IPS-20b (cell line): Measurements from ENCODE around the gene NPAT.

Experiments used
- H3K27ac ChIP-seq: one replicate; pipeline ENCODE4 v1.5.1; 2013; ENCODE audit warnings: low read length
- H3K27me3 ChIP-seq: 2 replicates; pipeline ENCODE4 v1.6.1; 2013; ENCODE audit warnings: mild to moderate bottlenecking, low read length, inconsistent platforms; ENCODE audit not compliant: insufficient read depth
- H3K36me3 ChIP-seq: 2 replicates; pipeline ENCODE4 v1.6.1; 2013; ENCODE audit warnings: low read depth, mild to moderate bottlenecking, inconsistent platforms, low read length, moderate library complexity; ENCODE audit not compliant: insufficient read depth
- H3K4me1 ChIP-seq: 2 replicates; pipeline ENCODE4 v1.6.1; 2013; ENCODE audit warnings: mild to moderate bottlenecking, control low read depth, inconsistent platforms, low read length, moderate library complexity; ENCODE audit not compliant: insufficient read depth
- H3K4me3 ChIP-seq: 2 replicates; pipeline ENCODE4 v1.5.1; 2013; ENCODE audit warnings: mild to moderate bottlenecking, low read length, inconsistent platforms
- H3K9ac ChIP-seq: 2 replicates; pipeline ENCODE4 v1.6.1; 2013; ENCODE audit warnings: low read depth, mild to moderate bottlenecking, inconsistent platforms, low read length, moderate library complexity
- H3K9me3 ChIP-seq: 2 replicates; pipeline ENCODE4 v1.6.1; 2013; ENCODE audit warnings: mild to moderate bottlenecking, low read depth, low read length, inconsistent platforms; ENCODE audit not compliant: insufficient read depth

Gene NPAT

GRCh38 chr11:108117746-108118371, 104.6 kb downstream of the NPAT start:
- H3K4me1 ChIP-seq: peaks cover 10% of the 10 kb centered on the region; the same call in 1 of the 2 replicates
- H3K27ac ChIP-seq: no peak overlapping the region
- no peaks in the 10 kb centered on the region for H3K36me3 ChIP-seq
- no peak overlapping the region for H3K4me3 ChIP-seq
- H3K9ac ChIP-seq: no peak overlapping the region
- no peaks in the 10 kb centered on the region for H3K9me3 ChIP-seq
- H3K27me3 ChIP-seq: peaks cover 11% of the 10 kb centered on the region

DNA sequence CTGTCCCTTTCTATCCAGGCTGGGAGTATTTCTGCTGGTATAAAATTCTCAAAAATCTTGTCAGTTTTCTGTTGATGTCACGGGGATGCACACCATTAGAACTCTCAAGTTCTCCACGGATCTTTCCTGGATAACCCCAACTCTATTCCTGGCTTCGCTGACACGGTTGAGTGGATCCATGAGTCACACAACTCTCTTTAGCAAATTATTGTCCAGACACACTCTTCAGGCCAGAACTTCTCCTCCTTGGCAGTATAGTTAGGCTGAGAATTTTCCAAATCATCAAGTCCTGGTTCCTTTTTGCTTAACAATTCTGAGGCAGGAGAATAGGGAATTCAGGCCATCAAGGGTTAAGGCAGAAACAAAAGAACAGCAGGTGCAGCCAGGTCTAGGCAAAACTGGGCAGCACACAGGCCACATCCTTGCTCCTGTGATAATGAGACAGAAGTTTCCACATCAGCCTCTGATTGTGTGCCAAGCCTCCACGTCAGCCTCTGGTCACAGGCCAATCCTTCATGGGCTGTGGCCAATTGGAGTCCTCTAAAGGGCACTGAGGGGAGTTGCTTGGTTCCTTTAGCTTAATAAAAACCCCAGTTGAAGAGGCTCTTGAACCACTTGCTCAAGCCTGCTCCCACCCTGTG, 106.8 kb downstream of the NPAT start:
- peaks cover 7% of the 10 kb centered on the region; the same call in 1 of the 2 replicates for H3K4me1 ChIP-seq
- no peak overlapping the region for H3K27ac ChIP-seq
- no peaks in the 10 kb centered on the region for H3K36me3 ChIP-seq
- H3K4me3 ChIP-seq: no peak overlapping the region
- no peaks in the 10 kb centered on the region for H3K27me3 ChIP-seq
- H3K9me3 ChIP-seq: no peaks in the 10 kb centered on the region
- H3K9ac ChIP-seq: no peak overlapping the region

- Histone ChIP-seq H3K4me1 (peaks cover 7% of the 10 kb centered on the region; the same call in 1 of the 2 replicates), H3K27me3 (no peaks in the 10 kb centered on the region), H3K9ac (no peak overlapping the region), H3K36me3 (no peaks in the 10 kb centered on the region), H3K4me3 (no peak overlapping the region), H3K27ac (no peak overlapping the region), H3K9me3 (no peaks in the 10 kb centered on the region)
Measured at GRCh38 chr11:108112057-108112456, 110.4 kb downstream of the NPAT start.

DNA sequence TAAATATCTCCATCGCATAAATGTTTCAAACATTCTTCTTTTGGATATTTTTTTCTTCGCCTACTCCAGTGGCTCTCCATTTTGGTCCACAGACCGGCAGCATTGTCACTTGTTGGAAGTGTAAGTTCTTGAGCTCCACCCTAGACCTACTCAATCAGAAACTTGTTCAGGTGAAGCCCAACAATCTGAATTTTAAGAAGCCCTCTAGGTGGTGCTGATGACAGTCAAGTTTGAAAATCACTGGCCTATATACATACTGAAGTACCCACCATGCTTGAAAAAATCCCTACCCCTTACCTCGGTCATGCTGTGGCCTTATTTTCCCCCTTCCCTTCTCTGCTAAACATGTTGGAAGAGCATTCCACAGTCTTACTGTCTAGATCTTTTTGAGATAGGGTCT, 111.3 kb downstream of the NPAT start:
- H3K27ac ChIP-seq: no peak overlapping the region
- no peaks in the 10 kb centered on the region for H3K36me3 ChIP-seq
- no peaks in the 10 kb centered on the region for H3K27me3 ChIP-seq
- H3K9ac ChIP-seq: no peak overlapping the region
- no peak overlapping the region for H3K4me3 ChIP-seq
- H3K4me1 ChIP-seq: peaks cover 7% of the 10 kb centered on the region; the same call in 1 of the 2 replicates
- no peaks in the 10 kb centered on the region for H3K9me3 ChIP-seq
